ENCODE results near the gene HIRIP3.

The HIRIP3 gene

GRCh38 chr16:29999605-30000004, 4.2 kb upstream of the HIRIP3 start:
- H3K9me3 ChIP-seq (ENCODE audit: control insufficient read depth in 2 of 2, low read length in 2 of 2) = no peaks in the 10 kb centered on the region
- H3K4me3 ChIP-seq (ENCODE audit: low read length in 2 of 2) = no peak overlapping the region
- no peak overlapping the region for H3K27ac ChIP-seq (ENCODE audit: low read depth in 2 of 2, low read length in 2 of 2)
- peaks cover 11 to 12% of the 10 kb centered on the region in 2 donors for H3K4me1 ChIP-seq (ENCODE audit: control insufficient read depth in 2 of 2, insufficient read depth in 2 of 2, low read length in 2 of 2)
- H3K27me3 ChIP-seq (ENCODE audit: control insufficient read depth in 2 of 2, insufficient read depth in 2 of 2, low read length in 2 of 2) = no peaks in the 10 kb centered on the region
- peaks cover 5 to 16% of the 10 kb centered on the region in 2 donors for H3K36me3 ChIP-seq (ENCODE audit: control insufficient read depth in 2 of 2, insufficient read depth in 2 of 2, low read length in 2 of 2)
- no peak overlapping the region for H3K9ac ChIP-seq (ENCODE audit: low read depth in 1 of 2, low read length in 2 of 2)

- Histone ChIP-seq H3K4me1 (ENCODE audit: control insufficient read depth in 2 of 2, insufficient read depth in 2 of 2, low read length in 2 of 2) (peaks cover 17 to 18% of the 10 kb centered on the region in 2 donors), H3K9ac (ENCODE audit: low read depth in 1 of 2, low read length in 2 of 2) (peak overlapping the region; percentile 91), H3K27me3 (ENCODE audit: control insufficient read depth in 2 of 2, insufficient read depth in 2 of 2, low read length in 2 of 2) (no peaks in the 10 kb centered on the region), H3K9me3 (ENCODE audit: control insufficient read depth in 2 of 2, low read length in 2 of 2) (no peaks in the 10 kb centered on the region), H3K27ac (ENCODE audit: low read depth in 2 of 2, low read length in 2 of 2) (peak overlapping the region in 1 of 2 donors; percentile 72), H3K4me3 (ENCODE audit: low read length in 2 of 2) (peak overlapping the region; percentile 92 to 97), H3K36me3 (ENCODE audit: control insufficient read depth in 2 of 2, insufficient read depth in 2 of 2, low read length in 2 of 2) (peaks cover 14 to 22% of the 10 kb centered on the region in 2 donors)
Observed at GRCh38 chr16:29996766-29997250, 1.4 kb upstream of the HIRIP3 start.

GRCh38 chr16:29995911-29996765, 721 bp upstream of the HIRIP3 start, which contains the start of gene INO80E:
Gene INO80E, plus strand, starts transcription at chr16:29996241. Its CDS starts 70 bp downstream, at chr16:29996311.
- Histone ChIP-seq H3K4me3 (ENCODE audit: low read length in 2 of 2) (peak within 1 kb of the TSS; percentile 92 to 97), H3K36me3 (ENCODE audit: control insufficient read depth in 2 of 2, insufficient read depth in 2 of 2, low read length in 2 of 2) (peaks cover 16 to 19% of the 10 kb centered on the region in 2 donors), H3K9me3 (ENCODE audit: control insufficient read depth in 2 of 2, low read length in 2 of 2) (no peaks in the 10 kb centered on the region), H3K4me1 (ENCODE audit: control insufficient read depth in 2 of 2, insufficient read depth in 2 of 2, low read length in 2 of 2) (peaks cover 17 to 18% of the 10 kb centered on the region in 2 donors), H3K9ac (ENCODE audit: low read depth in 1 of 2, low read length in 2 of 2) (peak within 1 kb of the TSS; percentile 91 to 98), H3K27ac (ENCODE audit: low read depth in 2 of 2, low read length in 2 of 2) (peak within 1 kb of the TSS; percentile 88 to 96), H3K27me3 (ENCODE audit: control insufficient read depth in 2 of 2, insufficient read depth in 2 of 2, low read length in 2 of 2) (no peaks in the 10 kb centered on the region)

- H3K27me3 ChIP-seq (ENCODE audit: control insufficient read depth in 2 of 2, insufficient read depth in 2 of 2, low read length in 2 of 2) = no peaks in the 10 kb centered on the region
- H3K36me3 ChIP-seq (ENCODE audit: control insufficient read depth in 2 of 2, insufficient read depth in 2 of 2, low read length in 2 of 2) = peaks cover 14 to 21% of the 10 kb centered on the region in 2 donors
- H3K9ac ChIP-seq (ENCODE audit: low read depth in 1 of 2, low read length in 2 of 2) = peak overlapping the region; percentile 91 to 98
- peak overlapping the region; percentile 92 to 97 for H3K4me3 ChIP-seq (ENCODE audit: low read length in 2 of 2)
- peaks cover 21 to 25% of the 10 kb centered on the region in 2 donors for H3K4me1 ChIP-seq (ENCODE audit: control insufficient read depth in 2 of 2, insufficient read depth in 2 of 2, low read length in 2 of 2)
- H3K27ac ChIP-seq (ENCODE audit: low read depth in 2 of 2, low read length in 2 of 2) = peak overlapping the region; percentile 88 to 96
- H3K9me3 ChIP-seq (ENCODE audit: control insufficient read depth in 2 of 2, low read length in 2 of 2) = no peaks in the 10 kb centered on the region
Observed at GRCh38 chr16:29994600-29995323, 655 bp downstream of the HIRIP3 start.

GRCh38 chr16:29993903-29994599, 1.4 kb downstream of the HIRIP3 start:
- H3K27ac ChIP-seq (ENCODE audit: low read depth in 2 of 2, low read length in 2 of 2) = peak overlapping the region in 1 of 2 donors; percentile 96
- H3K9me3 ChIP-seq (ENCODE audit: control insufficient read depth in 2 of 2, low read length in 2 of 2) = no peaks in the 10 kb centered on the region
- peaks cover 17 to 18% of the 10 kb centered on the region in 2 donors for H3K36me3 ChIP-seq (ENCODE audit: control insufficient read depth in 2 of 2, insufficient read depth in 2 of 2, low read length in 2 of 2)
- peak overlapping the region in 1 of 2 donors; percentile 91 for H3K9ac ChIP-seq (ENCODE audit: low read depth in 1 of 2, low read length in 2 of 2)
- H3K4me1 ChIP-seq (ENCODE audit: control insufficient read depth in 2 of 2, insufficient read depth in 2 of 2, low read length in 2 of 2) = peaks cover 25 to 32% of the 10 kb centered on the region in 2 donors
- H3K4me3 ChIP-seq (ENCODE audit: low read length in 2 of 2) = peak overlapping the region; percentile 92 to 97
- H3K27me3 ChIP-seq (ENCODE audit: control insufficient read depth in 2 of 2, insufficient read depth in 2 of 2, low read length in 2 of 2) = no peaks in the 10 kb centered on the region

GRCh38 chr16:29993191-29993902, 2.1 kb downstream of the HIRIP3 start:
- no peak overlapping the region for H3K9ac ChIP-seq (ENCODE audit: low read depth in 1 of 2, low read length in 2 of 2)
- H3K4me3 ChIP-seq (ENCODE audit: low read length in 2 of 2) = no peak overlapping the region
- no peaks in the 10 kb centered on the region for H3K27me3 ChIP-seq (ENCODE audit: control insufficient read depth in 2 of 2, insufficient read depth in 2 of 2, low read length in 2 of 2)
- H3K36me3 ChIP-seq (ENCODE audit: control insufficient read depth in 2 of 2, insufficient read depth in 2 of 2, low read length in 2 of 2) = peaks cover 16 to 21% of the 10 kb centered on the region in 2 donors
- H3K27ac ChIP-seq (ENCODE audit: low read depth in 2 of 2, low read length in 2 of 2) = no peak overlapping the region
- H3K9me3 ChIP-seq (ENCODE audit: control insufficient read depth in 2 of 2, low read length in 2 of 2) = no peaks in the 10 kb centered on the region
- peaks cover 26 to 32% of the 10 kb centered on the region in 2 donors for H3K4me1 ChIP-seq (ENCODE audit: control insufficient read depth in 2 of 2, insufficient read depth in 2 of 2, low read length in 2 of 2)

GRCh38 chr16:29992344-29992967, 3.0 kb downstream of the HIRIP3 start:
- no peak overlapping the region for H3K9ac ChIP-seq (ENCODE audit: low read depth in 1 of 2, low read length in 2 of 2)
- no peaks in the 10 kb centered on the region for H3K9me3 ChIP-seq (ENCODE audit: control insufficient read depth in 2 of 2, low read length in 2 of 2)
- peaks cover 26 to 32% of the 10 kb centered on the region in 2 donors for H3K4me1 ChIP-seq (ENCODE audit: control insufficient read depth in 2 of 2, insufficient read depth in 2 of 2, low read length in 2 of 2)
- no peak overlapping the region for H3K4me3 ChIP-seq (ENCODE audit: low read length in 2 of 2)
- H3K27ac ChIP-seq (ENCODE audit: low read depth in 2 of 2, low read length in 2 of 2) = no peak overlapping the region
- peaks cover 16 to 25% of the 10 kb centered on the region in 2 donors for H3K36me3 ChIP-seq (ENCODE audit: control insufficient read depth in 2 of 2, insufficient read depth in 2 of 2, low read length in 2 of 2)
- H3K27me3 ChIP-seq (ENCODE audit: control insufficient read depth in 2 of 2, insufficient read depth in 2 of 2, low read length in 2 of 2) = no peaks in the 10 kb centered on the region

- Histone ChIP-seq H3K27me3 (ENCODE audit: control insufficient read depth in 2 of 2, insufficient read depth in 2 of 2, low read length in 2 of 2) (no peaks in the 10 kb centered on the region), H3K9ac (ENCODE audit: low read depth in 1 of 2, low read length in 2 of 2) (no peak overlapping the region), H3K4me3 (ENCODE audit: low read length in 2 of 2) (no peak overlapping the region), H3K9me3 (ENCODE audit: control insufficient read depth in 2 of 2, low read length in 2 of 2) (no peaks in the 10 kb centered on the region), H3K27ac (ENCODE audit: low read depth in 2 of 2, low read length in 2 of 2) (no peak overlapping the region), H3K36me3 (ENCODE audit: control insufficient read depth in 2 of 2, insufficient read depth in 2 of 2, low read length in 2 of 2) (peaks cover 19 to 30% of the 10 kb centered on the region in 2 donors), H3K4me1 (ENCODE audit: control insufficient read depth in 2 of 2, insufficient read depth in 2 of 2, low read length in 2 of 2) (peaks cover 21 to 28% of the 10 kb centered on the region in 2 donors)
Observed at GRCh38 chr16:29991571-29991904, 3.9 kb downstream of the HIRIP3 start.
